ENCODE measurements around the gene CTBP2.

Gene CTBP2

DNA sequence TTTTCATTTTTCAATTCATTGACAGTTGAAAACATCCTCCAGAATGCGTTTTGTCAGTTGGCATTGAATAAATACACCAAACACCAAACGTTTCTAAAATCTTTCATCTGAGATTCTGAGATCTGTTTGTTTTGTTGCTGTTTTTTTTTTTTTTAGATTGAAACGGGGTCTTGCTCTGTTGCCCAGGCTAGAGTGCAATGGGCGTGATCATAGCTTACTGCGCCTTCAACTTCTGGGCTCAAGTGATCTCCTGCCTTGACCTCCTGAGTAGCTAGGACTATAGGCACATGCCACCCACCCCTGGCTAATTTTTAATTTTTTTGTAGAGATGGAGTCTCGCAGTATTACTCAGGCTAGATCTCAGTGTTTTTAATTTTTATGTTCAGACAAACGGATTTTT is 187.7 kb downstream of the CTBP2 start:
- TF ChIP-seq, protein P1, sequence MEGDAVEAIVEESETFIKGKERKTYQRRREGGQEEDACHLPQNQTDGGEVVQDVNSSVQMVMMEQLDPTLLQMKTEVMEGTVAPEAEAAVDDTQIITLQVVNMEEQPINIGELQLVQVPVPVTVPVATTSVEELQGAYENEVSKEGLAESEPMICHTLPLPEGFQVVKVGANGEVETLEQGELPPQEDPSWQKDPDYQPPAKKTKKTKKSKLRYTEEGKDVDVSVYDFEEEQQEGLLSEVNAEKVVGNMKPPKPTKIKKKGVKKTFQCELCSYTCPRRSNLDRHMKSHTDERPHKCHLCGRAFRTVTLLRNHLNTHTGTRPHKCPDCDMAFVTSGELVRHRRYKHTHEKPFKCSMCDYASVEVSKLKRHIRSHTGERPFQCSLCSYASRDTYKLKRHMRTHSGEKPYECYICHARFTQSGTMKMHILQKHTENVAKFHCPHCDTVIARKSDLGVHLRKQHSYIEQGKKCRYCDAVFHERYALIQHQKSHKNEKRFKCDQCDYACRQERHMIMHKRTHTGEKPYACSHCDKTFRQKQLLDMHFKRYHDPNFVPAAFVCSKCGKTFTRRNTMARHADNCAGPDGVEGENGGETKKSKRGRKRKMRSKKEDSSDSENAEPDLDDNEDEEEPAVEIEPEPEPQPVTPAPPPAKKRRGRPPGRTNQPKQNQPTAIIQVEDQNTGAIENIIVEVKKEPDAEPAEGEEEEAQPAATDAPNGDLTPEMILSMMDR (IDR thresholded peaks at IDR 0.05; ENCODE audit: extremely low read depth, missing control alignments), result no peak
- DNase-seq (ENCODE audit: low spot score), result no peak

DNA sequence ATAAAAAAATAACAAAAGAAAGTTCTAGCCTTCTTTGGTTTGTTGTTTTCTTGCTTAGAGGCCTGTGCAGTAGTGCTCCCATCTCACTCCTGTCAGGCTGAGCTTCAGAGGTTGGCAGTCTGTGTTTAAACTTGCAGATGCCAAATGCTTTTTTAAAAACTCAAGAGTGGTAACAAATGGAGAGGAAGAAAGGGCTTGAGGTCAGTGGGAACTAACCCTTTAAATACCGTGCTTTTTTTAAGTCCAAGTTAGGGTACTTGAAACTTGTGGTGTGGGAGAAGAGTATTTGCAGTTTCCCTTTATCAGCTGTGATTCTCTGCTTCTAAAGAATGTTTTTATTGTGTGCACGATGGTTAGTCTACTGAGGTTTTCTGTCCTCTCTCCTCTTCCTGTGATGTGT is 189.1 kb downstream of the CTBP2 start:
- no peak for DNase-seq (ENCODE audit: low spot score)

DNA sequence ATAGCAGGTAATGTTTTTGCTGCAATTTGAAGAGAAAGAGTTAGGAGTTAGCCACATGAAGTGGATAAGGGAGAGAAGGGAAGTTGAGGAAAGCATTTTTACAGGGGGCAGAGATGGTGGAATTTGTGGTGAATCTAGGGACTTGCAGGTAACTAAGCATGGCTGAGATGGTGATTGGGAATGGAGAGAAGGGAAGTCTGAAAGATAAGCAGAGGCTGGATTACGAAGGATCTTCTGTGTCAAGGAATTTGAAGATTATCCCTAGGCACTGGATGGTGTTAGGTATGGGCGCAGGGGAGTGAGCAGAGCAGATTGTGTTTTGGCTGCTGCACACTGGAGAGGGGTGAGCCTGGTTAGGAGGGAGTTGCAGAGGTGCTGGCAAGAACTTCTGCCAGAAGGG is 193.1 kb downstream of the CTBP2 start:
- TF ChIP-seq, protein P1 (IDR thresholded peaks at IDR 0.05; ENCODE audit: extremely low read depth, missing control alignments), result no peak
- no peak for DNase-seq (ENCODE audit: low spot score)

More for the DNA sequence above, 189.1 kb downstream of the CTBP2 start:
- TF ChIP-seq, protein P1 (IDR thresholded peaks at IDR 0.05; ENCODE audit: extremely low read depth, missing control alignments), result no peak

DNA sequence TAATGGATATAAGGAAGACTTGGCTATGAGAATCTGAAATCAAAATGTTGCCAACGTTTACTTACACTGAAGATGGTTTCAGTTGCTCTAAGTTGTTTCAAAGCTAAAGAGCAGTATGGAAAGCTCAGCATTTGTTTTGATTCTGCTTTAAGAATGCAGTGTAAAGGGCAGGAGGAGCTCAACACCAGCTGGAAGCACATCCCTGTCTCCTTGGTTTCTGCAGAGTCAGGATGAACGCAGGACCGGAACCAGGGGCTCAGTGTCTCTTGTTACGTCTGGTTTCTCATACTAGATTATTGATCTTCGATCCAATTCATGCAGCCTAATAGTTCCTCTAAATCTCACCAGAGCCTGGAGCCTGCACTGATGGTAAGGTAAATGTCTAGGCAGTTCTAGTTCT is 194.4 kb downstream of the CTBP2 start:
- DNase-seq (ENCODE audit: low spot score), result no peak
- TF ChIP-seq, protein P1 (IDR thresholded peaks at IDR 0.05; ENCODE audit: extremely low read depth, missing control alignments), result no peak

DNA sequence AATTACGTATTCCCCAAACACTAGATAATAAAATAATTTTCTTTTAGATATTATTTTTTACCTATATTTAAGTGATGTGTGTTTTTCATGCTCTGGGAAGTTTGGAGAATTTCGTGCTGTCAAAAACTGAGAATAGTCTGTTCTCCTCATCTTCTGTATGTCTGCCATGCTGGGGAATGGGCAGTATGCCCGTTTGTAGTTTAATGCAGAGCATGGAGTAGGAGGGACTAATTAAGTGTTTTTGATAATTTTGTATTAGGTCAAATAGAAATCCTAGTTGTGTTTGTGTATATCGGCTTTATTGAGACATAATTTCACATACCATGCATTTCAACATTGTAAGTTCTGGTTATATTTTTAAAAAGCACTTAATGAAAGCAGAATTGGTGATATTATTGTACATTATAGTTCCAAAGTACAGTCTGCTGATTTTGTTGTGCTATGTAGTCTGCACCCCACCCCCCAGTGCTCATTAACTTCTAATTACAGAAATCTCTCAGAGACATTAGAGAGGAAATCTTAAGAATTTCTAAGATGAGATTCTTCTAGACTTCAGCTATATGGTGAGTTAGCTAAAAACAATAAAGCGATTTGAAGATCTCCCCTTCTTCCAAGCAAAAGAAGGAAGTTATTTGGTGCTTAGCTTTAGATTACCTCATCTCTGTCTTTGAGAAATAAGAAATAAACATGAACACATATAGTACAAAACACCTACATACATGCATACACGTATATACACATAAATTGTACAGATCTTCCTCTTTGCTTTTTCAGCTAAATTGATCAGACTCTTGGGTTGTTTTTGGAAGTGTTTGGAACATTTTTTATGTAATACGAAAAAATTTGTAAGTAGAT is 196.3 kb downstream of the CTBP2 start:
- no peak for DNase-seq (ENCODE audit: low spot score)
- TF ChIP-seq, protein P1 (IDR thresholded peaks at IDR 0.05; ENCODE audit: extremely low read depth, missing control alignments), result no peak

DNA sequence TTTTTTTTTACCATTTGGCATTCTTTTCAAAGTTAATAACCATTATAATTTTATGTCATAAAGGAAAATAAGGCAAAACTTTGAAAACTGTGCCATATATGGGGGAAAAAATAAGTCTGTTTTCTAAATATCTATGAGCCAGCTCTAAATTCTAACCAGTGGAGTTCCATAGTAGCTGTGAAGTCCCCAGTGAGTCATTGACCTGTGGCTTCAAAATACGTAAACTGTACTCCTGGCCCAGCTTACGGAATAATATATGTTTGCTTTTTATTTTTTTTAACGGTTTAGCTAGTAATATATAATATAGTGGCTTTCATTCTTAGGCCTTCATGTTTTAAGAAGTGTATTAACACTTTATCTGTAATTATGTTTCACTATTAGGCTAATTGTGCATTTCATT is 197.9 kb downstream of the CTBP2 start:
- TF ChIP-seq, protein P1 (IDR thresholded peaks at IDR 0.05; ENCODE audit: extremely low read depth, missing control alignments), result no peak
- DNase-seq (ENCODE audit: low spot score), result no peak

DNA sequence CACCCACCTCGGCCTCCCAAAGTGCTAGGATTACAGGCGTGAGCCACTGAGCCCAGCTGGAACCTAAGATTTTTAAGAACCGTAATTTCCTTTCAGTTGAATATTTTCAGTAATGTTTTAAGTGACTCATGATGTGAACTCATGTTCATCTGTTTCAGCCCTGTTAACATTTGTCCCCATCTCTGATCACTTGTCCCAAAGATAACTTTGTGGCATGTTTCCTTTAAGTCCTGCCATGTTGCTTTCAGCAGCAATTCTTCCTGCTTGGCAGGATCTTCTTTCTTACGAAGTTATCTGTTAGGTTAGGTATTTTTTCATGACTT is 199.2 kb downstream of the CTBP2 start:
- TF ChIP-seq, protein P1 (IDR thresholded peaks at IDR 0.05; ENCODE audit: extremely low read depth, missing control alignments), result no peak

More for the DNA sequence above, 199.2 kb downstream of the CTBP2 start:
- no peak for DNase-seq (ENCODE audit: low spot score)

Measured in GM20000 (cell line).